ENCODE measurements around the gene RNF212B.
"Not testable (repeated sequence)": the region's sequence is repeated elsewhere in the genome, so short reads cannot be mapped to it uniquely, and the experiment has no call there.

DNA sequence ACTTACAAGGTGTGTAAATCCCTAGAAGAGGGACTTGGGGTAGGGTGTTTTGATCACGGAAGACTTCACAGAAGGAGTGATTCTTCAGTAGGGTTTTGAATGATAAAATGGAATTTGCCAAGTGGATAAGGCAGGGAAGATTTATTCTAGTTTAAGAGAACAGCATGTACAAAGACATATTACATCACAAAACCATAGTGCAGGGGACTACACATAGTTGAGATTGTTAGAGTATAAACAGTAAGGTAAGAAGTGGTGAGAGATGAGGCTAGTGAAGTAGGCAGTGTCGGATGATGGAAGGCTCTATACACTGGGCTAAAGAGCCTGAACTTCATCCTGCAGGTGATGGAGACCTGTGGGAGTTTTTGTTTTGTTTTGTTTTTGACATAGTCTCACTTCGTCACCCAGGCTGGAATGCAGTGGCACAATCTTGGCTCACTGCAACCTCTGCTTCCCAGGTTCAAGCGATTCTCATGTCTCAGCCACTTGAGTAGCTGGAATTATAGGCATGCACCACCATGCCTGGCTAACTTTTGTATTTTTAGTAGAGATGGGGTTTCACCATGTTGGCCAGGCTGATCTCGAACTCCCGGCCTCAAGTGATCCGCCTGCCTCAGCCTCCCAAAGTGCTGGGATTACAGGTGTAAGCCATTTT lies 3.5 kb downstream of the RNF212B start:
- not testable (repeated sequence) for TF ChIP-seq CTCF, POLR2A (IDR thresholded peaks at IDR 0.05)
